Cardiac fibroblast (primary cell): Measurements from ENCODE around the gene EPYC.

Experiments
- DNase-seq, 2 donors: peaks; one replicate each; pipeline versions ENCODE4 v3.0.0 to v3.0.0-alpha.2; 2010; ENCODE audit warnings: low read depth in 2 of 2
- H3K4me3 ChIP-seq, 2 donors: replicated peaks in 1 of 2; 1 replicate in 1 of 2; 2 replicates in 1 of 2; pipeline ENCODE4 v1.5.1; 2011; ENCODE audit warnings: low read depth in 2 of 2, low read length in 2 of 2, mild to moderate bottlenecking in 2 of 2, moderate library complexity in 1 of 2
- TF ChIP-seq, protein P1 (sequence below): IDR thresholded peaks from one replicate; pipeline ENCODE4 v1.5.1; 2011; ENCODE audit warnings: low read depth, mild to moderate bottlenecking, low read length, inconsistent platforms

EPYC gene

DNA sequence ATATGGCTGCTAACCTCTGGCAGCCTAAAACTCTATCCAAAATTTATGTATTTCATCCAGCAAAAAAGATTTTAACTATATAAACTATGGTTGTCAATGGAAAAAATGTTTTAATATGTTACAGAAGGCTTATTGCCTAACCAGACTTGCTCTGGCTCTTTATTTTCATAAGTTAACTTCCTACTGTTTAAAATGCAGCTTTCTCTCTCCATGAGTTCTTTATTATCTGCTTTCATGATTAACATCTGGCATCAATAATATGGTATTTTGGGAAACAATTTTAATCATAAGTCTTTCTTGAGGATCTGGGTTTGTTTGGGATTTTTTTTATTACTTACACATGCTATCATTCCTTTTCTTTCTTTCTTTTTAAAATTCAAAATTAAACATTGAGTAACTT lies 32.5 kb upstream of the EPYC start:
- DNase-seq = no peak
- no peak overlapping the region for H3K4me3 ChIP-seq
- TF ChIP-seq, protein P1, sequence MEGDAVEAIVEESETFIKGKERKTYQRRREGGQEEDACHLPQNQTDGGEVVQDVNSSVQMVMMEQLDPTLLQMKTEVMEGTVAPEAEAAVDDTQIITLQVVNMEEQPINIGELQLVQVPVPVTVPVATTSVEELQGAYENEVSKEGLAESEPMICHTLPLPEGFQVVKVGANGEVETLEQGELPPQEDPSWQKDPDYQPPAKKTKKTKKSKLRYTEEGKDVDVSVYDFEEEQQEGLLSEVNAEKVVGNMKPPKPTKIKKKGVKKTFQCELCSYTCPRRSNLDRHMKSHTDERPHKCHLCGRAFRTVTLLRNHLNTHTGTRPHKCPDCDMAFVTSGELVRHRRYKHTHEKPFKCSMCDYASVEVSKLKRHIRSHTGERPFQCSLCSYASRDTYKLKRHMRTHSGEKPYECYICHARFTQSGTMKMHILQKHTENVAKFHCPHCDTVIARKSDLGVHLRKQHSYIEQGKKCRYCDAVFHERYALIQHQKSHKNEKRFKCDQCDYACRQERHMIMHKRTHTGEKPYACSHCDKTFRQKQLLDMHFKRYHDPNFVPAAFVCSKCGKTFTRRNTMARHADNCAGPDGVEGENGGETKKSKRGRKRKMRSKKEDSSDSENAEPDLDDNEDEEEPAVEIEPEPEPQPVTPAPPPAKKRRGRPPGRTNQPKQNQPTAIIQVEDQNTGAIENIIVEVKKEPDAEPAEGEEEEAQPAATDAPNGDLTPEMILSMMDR = no peak

DNA sequence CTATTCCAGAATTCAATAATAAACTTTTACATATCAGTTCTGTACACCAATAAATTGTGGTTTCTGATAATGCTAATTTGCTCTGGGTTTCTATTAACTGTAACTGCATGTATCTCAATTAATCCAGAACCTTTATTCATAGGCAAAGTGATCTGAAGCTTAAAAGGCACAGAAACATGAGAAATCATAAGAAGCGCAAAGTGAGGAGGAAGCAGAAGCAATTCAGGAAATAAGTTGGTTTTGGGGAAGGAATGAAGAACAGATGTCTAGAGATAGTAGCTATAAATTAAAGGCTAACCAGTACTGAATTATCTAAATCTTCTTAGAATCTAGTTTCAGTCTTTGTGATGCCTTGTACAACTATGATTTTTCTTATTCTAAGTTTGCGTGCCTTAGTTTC lies 28.5 kb upstream of the EPYC start:
- DNase-seq = no peak
- TF ChIP-seq, protein P1 = no peak
- no peak overlapping the region for H3K4me3 ChIP-seq

DNA sequence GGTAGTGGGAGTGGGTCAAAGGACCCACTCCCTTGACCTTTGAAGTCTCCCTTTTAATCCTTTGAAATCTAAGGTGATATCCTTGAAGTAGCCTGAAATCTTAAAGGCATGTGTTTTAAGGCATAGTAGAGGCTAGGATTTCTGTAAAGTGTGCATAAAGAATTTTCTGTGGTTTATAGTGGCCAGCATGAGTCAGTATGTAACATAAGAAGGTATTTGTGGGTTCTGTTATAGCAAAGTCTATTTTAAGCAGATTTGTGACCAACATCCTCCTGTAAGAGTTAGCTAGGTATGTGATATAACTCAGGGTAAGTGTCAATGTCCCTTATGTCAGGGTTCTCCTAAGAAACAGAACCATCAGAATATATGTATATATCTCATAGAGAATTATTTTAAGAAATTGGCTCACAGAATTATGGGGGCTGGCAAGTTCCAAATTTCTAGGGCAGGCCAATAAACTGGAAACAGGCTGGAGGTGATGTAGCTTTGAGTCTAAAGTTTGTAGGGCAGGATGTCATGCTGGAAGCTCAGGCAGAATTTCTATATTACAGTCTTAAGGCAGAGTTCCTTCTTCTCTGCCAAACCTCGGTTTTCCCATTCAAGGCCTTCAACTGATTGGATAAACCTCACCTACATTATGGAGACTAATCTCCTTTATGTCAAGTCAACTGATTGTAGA lies 18.7 kb upstream of the EPYC start:
- H3K4me3 ChIP-seq = no peak overlapping the region
- TF ChIP-seq, protein P1 = no peak
- DNase-seq = peak; percentile 40 to 77

DNA sequence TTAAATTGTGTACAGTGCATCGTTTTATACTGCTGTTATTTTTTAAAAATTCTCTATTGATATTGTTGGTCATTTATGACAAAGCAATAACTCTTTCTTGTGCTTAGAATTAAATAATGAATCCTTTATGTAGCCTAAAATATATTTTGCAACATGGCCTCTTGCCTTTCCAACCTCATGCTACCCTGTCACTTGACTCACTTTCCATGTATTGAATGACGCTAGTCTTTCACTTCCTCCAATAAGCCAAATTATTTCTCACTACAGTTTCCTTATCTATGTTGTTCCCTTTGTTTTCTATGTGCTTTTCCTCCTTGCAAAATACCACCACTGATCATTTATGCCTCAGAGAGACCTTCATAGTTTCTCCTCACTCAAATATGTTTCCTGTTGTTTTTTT lies 16.3 kb upstream of the EPYC start:
- no peak overlapping the region for H3K4me3 ChIP-seq
- TF ChIP-seq, protein P1 = no peak
- no peak for DNase-seq

DNA sequence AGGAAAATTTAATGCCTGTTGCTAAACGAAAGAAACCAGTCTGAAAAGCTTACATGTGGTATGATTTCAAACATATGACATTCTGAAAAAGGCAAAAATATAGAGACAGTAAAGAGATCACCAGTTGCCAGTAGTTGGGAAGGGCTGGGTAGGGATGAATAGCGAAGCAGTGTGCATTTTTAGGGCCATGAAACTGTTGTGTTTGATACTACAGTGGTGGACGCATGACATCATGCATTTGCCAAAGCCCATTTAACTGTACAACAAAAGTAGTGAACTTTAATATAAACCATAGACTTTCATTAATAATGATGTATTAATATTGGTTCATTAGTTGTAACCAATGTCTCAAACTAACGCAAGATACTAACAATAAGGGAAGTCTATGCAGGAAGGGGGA lies 14.7 kb upstream of the EPYC start:
- TF ChIP-seq, protein P1 = no peak
- no peak overlapping the region for H3K4me3 ChIP-seq
- DNase-seq = no peak

DNA sequence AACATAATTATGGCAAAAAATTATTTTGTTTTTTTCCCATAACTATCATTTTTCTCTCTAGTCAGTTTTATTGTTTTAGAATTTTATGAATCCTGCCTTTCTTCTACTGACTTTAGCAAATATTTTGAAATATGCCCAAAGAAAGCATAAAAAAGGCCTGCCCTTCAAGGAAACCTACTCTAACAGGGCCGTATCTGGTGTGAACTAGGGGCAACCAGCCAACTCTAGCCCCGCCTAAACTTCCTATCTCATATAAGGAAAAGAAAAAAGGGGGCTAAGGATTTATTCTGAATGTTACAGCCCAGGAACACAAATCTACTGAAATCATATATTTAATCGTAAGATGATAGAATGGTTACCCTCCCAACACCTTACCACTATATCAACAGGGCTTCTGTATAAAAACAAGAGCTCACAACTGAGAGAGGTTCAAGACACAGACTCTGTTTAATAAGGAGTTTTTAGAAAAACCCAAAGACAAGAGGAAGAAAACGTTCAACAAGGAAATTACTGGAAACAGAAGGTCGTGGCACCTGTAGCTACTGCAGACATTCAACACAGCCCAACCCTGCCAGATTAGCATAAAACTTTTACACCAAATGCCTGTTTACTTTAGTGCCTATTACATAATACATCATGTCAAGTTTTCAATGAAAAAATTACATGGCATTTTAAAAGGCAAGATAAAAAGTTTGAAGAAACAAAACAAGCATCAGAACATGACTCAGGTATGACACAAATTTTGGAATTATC lies 12.9 kb upstream of the EPYC start:
- H3K4me3 ChIP-seq = no peak overlapping the region
- DNase-seq = no peak
- TF ChIP-seq, protein P1 = no peak
